A673 (cell line): ENCODE measurements around the gene HMCN1.

Source experiments
- CTCF ChIP-seq: fragments of 300-800, 200-600 bp; sonication (generic); conservative IDR thresholded peaks from 2 replicates; pipeline ENCODE4 v1.5.1; 2017; ENCODE audit warnings: low read depth, mild to moderate bottlenecking, antibody characterized with exemption, low read length, moderate library complexity, mixed read lengths
- EZH2 ChIP-seq: fragments of 200-600 bp; sonication (generic); IDR thresholded peaks from 2 replicates; pipeline ENCODE4 v1.6.1; 2017; ENCODE audit warnings: borderline replicate concordance, low read depth, mild to moderate bottlenecking, mixed read lengths, antibody characterized with exemption, low read length; ENCODE audit not compliant: poor library complexity, severe bottlenecking

- TF ChIP-seq EZH2 (no peak), CTCF (no peak)
These were observed 329.0 kb downstream of the HMCN1 start for GRCh38 chr1:186063091-186063657.
